ENCODE data around the gene POLG. TPM values are rescaled to one million over a fixed set of nuclear protein-coding genes. Genes with fewer than 3 reads are reported as not detected.

Gene POLG
- total RNA-seq, 2 experiments from 2014 or later = 80.2 to 93.7 TPM

DNA sequence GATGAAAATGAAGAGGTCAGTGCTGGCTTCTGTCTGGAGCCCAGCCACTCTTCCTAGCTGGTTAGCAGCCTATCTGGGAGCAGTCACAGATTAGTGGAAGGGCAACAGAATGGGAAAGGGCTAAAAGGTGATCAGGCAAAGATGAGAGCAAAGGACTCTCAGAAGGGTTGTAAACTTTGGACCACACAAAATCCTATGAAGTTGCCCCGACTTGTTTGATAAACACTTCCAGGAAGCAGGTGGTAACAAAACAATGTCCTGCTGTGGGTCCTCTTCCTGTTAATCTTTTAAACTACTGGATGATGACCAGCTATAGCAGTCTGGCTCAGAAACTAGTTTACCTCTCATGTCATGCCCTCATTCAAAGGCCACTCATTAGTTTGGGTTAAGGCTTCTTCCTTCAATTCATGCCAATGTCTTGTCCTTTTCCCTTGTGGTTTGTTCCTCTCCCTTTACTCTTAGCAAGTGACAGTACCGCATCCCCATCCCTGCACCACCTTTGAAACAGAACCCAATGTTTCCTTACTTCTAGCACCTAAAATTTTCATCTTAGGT lies 19.2 kb downstream of the POLG start:
- Histone ChIP-seq H3K4me2 (ENCODE audit: low read length) (no peak overlapping the region), H3K36me3 (ENCODE audit: insufficient read depth, low read length) (peaks cover 97% of the 10 kb centered on the region), H4K20me1 (ENCODE audit: insufficient read depth, low read length) (no peaks in the 10 kb centered on the region), H3K4me1 (ENCODE audit: insufficient read depth, low read length, poor library complexity, severe bottlenecking) (no peaks in the 10 kb centered on the region), H3K79me2 (ENCODE audit: insufficient read depth, low read depth, low read length) (no peaks in the 10 kb centered on the region), H3K27ac (ENCODE audit: low read depth, low read length, poor library complexity, severe bottlenecking) (no peak overlapping the region), H3K9me3 (ENCODE audit: low read length) (no peaks in the 10 kb centered on the region), H3K4me3 (ENCODE audit: low read depth, low read length, poor library complexity, severe bottlenecking) (no peak overlapping the region), H3K9me2 (ENCODE audit: insufficient read depth, low read length) (no peaks in the 10 kb centered on the region), H2AFZ (ENCODE audit: low read length) (no peak overlapping the region)
- TF ChIP-seq, protein P1, sequence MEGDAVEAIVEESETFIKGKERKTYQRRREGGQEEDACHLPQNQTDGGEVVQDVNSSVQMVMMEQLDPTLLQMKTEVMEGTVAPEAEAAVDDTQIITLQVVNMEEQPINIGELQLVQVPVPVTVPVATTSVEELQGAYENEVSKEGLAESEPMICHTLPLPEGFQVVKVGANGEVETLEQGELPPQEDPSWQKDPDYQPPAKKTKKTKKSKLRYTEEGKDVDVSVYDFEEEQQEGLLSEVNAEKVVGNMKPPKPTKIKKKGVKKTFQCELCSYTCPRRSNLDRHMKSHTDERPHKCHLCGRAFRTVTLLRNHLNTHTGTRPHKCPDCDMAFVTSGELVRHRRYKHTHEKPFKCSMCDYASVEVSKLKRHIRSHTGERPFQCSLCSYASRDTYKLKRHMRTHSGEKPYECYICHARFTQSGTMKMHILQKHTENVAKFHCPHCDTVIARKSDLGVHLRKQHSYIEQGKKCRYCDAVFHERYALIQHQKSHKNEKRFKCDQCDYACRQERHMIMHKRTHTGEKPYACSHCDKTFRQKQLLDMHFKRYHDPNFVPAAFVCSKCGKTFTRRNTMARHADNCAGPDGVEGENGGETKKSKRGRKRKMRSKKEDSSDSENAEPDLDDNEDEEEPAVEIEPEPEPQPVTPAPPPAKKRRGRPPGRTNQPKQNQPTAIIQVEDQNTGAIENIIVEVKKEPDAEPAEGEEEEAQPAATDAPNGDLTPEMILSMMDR (conservative IDR thresholded peaks at IDR 0.05; ENCODE audit: low read length) = no peak
- no peak for TF ChIP-seq EZH2phosphoT487 (IDR thresholded peaks at IDR 0.05; ENCODE audit: borderline replicate concordance, low read depth, low read length)
- ChIA-PET POLR2A (no interaction called here), CTCF (ENCODE audit: unreplicated experiment) (interaction anchor here (0.5 kb wide), 1 partner anchor 128 kb away, joined by 3 read pairs; no protein-coding TSS in a partner anchor)
- intact Hi-C loops (cut with micrococcal nuclease; ENCODE audit: unreplicated experiment) = no loop called here
- BruUV-seq (replicated peaks) = no TSS peak
- DNase-seq (ENCODE audit: low spot score) = no peak

DNA sequence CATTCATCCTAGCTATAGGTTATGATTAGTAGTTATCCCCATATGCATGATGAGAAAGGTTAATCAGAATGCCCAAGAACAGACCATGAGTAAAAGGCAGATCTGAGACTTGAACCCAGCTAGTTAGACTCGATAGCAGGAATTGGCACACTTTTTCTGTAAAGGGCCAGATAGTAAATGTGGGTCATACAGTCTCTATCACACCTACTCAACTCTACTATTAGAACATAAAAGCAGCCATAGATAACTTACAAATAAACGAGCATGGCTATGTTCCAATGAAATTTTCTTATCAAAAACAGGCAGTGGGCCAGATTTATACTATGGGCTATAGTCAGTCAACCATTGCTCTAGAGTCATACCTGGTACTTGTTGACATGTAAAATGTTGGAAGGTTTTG lies 24.6 kb downstream of the POLG start:
- intact Hi-C loops (cut with micrococcal nuclease; ENCODE audit: unreplicated experiment) = no loop called here

DNA sequence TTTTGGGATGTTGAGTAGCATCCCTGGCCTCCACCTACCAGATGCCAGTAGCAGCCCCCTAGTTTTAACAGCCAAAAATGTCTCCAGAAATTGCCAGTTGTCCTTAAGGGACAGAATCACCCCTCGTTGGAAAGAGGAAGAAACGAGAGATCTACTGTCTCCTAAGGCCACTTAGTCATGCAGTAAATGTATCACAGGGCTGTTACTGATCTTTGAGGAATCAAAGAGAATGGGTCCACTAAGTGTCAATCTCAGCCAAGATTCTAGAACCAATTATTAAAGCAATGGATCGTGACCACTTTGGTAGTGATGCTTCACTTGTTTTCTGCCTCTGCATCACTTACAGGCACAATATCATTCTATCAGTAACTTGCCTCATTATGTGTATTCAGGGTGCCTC lies 26.4 kb downstream of the POLG start:
- H3K27ac ChIP-seq (ENCODE audit: low read depth, low read length, poor library complexity, severe bottlenecking) = no peak overlapping the region
- ChIA-PET POLR2A (interaction anchor here (1.3 kb wide), 1 partner anchor 23 kb away, joined by 4 read pairs; no protein-coding TSS in a partner anchor), CTCF (ENCODE audit: unreplicated experiment) (no interaction called here)
- no peaks in the 10 kb centered on the region for H3K79me2 ChIP-seq (ENCODE audit: insufficient read depth, low read depth, low read length)
- H3K9me3 ChIP-seq (ENCODE audit: low read length) = no peaks in the 10 kb centered on the region
- intact Hi-C loops (cut with micrococcal nuclease; ENCODE audit: unreplicated experiment) = no loop called here
- no peaks in the 10 kb centered on the region for H3K9me2 ChIP-seq (ENCODE audit: insufficient read depth, low read length)
- peaks cover 97% of the 10 kb centered on the region for H3K36me3 ChIP-seq (ENCODE audit: insufficient read depth, low read length)
- no peak for DNase-seq (ENCODE audit: low spot score)
- no TSS peak for BruUV-seq (replicated peaks)
- no peak overlapping the region for H3K4me2 ChIP-seq (ENCODE audit: low read length)
- H3K4me1 ChIP-seq (ENCODE audit: insufficient read depth, low read length, poor library complexity, severe bottlenecking) = no peaks in the 10 kb centered on the region
- H3K4me3 ChIP-seq (ENCODE audit: low read depth, low read length, poor library complexity, severe bottlenecking) = no peak overlapping the region
- no peak overlapping the region for H2AFZ ChIP-seq (ENCODE audit: low read length)
- TF ChIP-seq EZH2phosphoT487 (IDR thresholded peaks at IDR 0.05; ENCODE audit: borderline replicate concordance, low read depth, low read length) = no peak
- TF ChIP-seq, protein P1 (conservative IDR thresholded peaks at IDR 0.05; ENCODE audit: low read length) = no peak
- H4K20me1 ChIP-seq (ENCODE audit: insufficient read depth, low read length) = no peaks in the 10 kb centered on the region

More for the DNA sequence above, 24.6 kb downstream of the POLG start:
- TF ChIP-seq, protein P1 (conservative IDR thresholded peaks at IDR 0.05; ENCODE audit: low read length) = no peak
- no peak for TF ChIP-seq EZH2phosphoT487 (IDR thresholded peaks at IDR 0.05; ENCODE audit: borderline replicate concordance, low read depth, low read length)
- ChIA-PET CTCF (ENCODE audit: unreplicated experiment) (interaction anchor here (1.0 kb wide), 1 partner anchor 103 kb away, joined by 3 read pairs; no protein-coding TSS in a partner anchor), POLR2A (no interaction called here)
- Histone ChIP-seq H2AFZ (ENCODE audit: low read length) (no peak overlapping the region), H3K4me3 (ENCODE audit: low read depth, low read length, poor library complexity, severe bottlenecking) (no peak overlapping the region), H3K27ac (ENCODE audit: low read depth, low read length, poor library complexity, severe bottlenecking) (no peak overlapping the region), H3K9me2 (ENCODE audit: insufficient read depth, low read length) (no peaks in the 10 kb centered on the region), H3K9me3 (ENCODE audit: low read length) (no peaks in the 10 kb centered on the region), H3K36me3 (ENCODE audit: insufficient read depth, low read length) (peaks cover 97% of the 10 kb centered on the region), H3K4me1 (ENCODE audit: insufficient read depth, low read length, poor library complexity, severe bottlenecking) (no peaks in the 10 kb centered on the region), H3K79me2 (ENCODE audit: insufficient read depth, low read depth, low read length) (no peaks in the 10 kb centered on the region), H4K20me1 (ENCODE audit: insufficient read depth, low read length) (no peaks in the 10 kb centered on the region), H3K4me2 (ENCODE audit: low read length) (no peak overlapping the region)
- no peak for DNase-seq (ENCODE audit: low spot score)
- BruUV-seq (replicated peaks) = no TSS peak

Data from OCI-LY7 (cell line).